H9 (cell line): ENCODE measurements around the gene SLC31A2. TPM values are rescaled to one million over a fixed set of nuclear protein-coding genes. Genes with fewer than 3 reads are reported as not detected.

Experiments used
- DNase-seq: peaks from one replicate; pipeline ENCODE4 v3.0.0-alpha.2; 2017
- H2AFZ ChIP-seq: one replicate; pipeline ENCODE4 v1.6.1; 2013; ENCODE audit warnings: mild to moderate bottlenecking, low read length, control low read depth, moderate library complexity
- H2AK5ac ChIP-seq: 2 replicates; pipeline ENCODE4 v1.6.1; 2013; ENCODE audit warnings: low read length, control low read depth, mixed read lengths; ENCODE audit not compliant: insufficient read length
- H2BK120ac ChIP-seq: one replicate; pipeline ENCODE4 v1.6.1; 2013; ENCODE audit warnings: low read depth, mild to moderate bottlenecking, low read length, control low read depth, inconsistent platforms; ENCODE audit not compliant: poor library complexity, severe bottlenecking
- H2BK12ac ChIP-seq: 2 replicates; pipeline ENCODE4 v1.6.1; 2013; ENCODE audit warnings: low read length, control low read depth, mixed read lengths, low read depth; ENCODE audit not compliant: insufficient read length
- H2BK15ac ChIP-seq: 2 replicates; pipeline ENCODE4 v1.6.1; 2013; ENCODE audit warnings: low read depth, low read length, control low read depth
- H2BK20ac ChIP-seq: one replicate; pipeline ENCODE4 v1.6.1; 2013; ENCODE audit warnings: low read depth, mild to moderate bottlenecking, low read length, control low read depth, inconsistent platforms; ENCODE audit not compliant: poor library complexity, severe bottlenecking
- H2BK5ac ChIP-seq: 2 replicates; pipeline ENCODE4 v1.6.1; 2013; ENCODE audit warnings: low read length, control low read depth, mixed read lengths; ENCODE audit not compliant: insufficient read length
- H3K14ac ChIP-seq: 2 replicates; pipeline ENCODE4 v1.6.1; 2013; ENCODE audit warnings: low read length, control low read depth; ENCODE audit not compliant: insufficient read depth
- H3K18ac ChIP-seq: 2 replicates; pipeline ENCODE4 v1.6.1; 2013; ENCODE audit warnings: low read depth, mild to moderate bottlenecking, mixed read lengths, low read length, control low read depth; ENCODE audit not compliant: insufficient read length
- H3K23ac ChIP-seq: 2 replicates; pipeline ENCODE4 v1.6.1; 2013; ENCODE audit warnings: low read length, control low read depth, mixed read lengths, low read depth; ENCODE audit not compliant: insufficient read length
- H3K23me2 ChIP-seq: 2 replicates; pipeline ENCODE4 v1.6.1; 2013; ENCODE audit warnings: low read depth, mild to moderate bottlenecking, mixed read lengths, low read length, control low read depth; ENCODE audit not compliant: insufficient read length, poor library complexity, severe bottlenecking
- H3K27ac ChIP-seq: 2 replicates; pipeline ENCODE4 v1.5.1; 2013; ENCODE audit warnings: low read length, control low read depth, mixed read lengths, low read depth; ENCODE audit not compliant: insufficient read length
- H3K27me3 ChIP-seq: 2 replicates; pipeline ENCODE4 v1.6.1; 2013; ENCODE audit warnings: low read length, control low read depth, inconsistent platforms; ENCODE audit not compliant: insufficient read depth
- H3K4ac ChIP-seq: 2 replicates; pipeline ENCODE4 v1.6.1; 2013; ENCODE audit warnings: low read depth, mild to moderate bottlenecking, control low read depth, inconsistent platforms, low read length, moderate library complexity
- H3K4me1 ChIP-seq: 2 replicates; pipeline ENCODE4 v1.6.1; 2013; ENCODE audit warnings: low read length, control low read depth, inconsistent platforms; ENCODE audit not compliant: insufficient read depth
- H3K4me2 ChIP-seq: 2 replicates; pipeline ENCODE4 v1.6.1; 2013; ENCODE audit warnings: low read length, control low read depth, mixed read lengths; ENCODE audit not compliant: insufficient read length, insufficient read depth
- H3K56ac ChIP-seq: 2 replicates; pipeline ENCODE4 v1.6.1; 2013; ENCODE audit warnings: low read depth, mild to moderate bottlenecking, mixed read lengths, low read length, control low read depth; ENCODE audit not compliant: insufficient read length
- H3K79me1 ChIP-seq: 2 replicates; pipeline ENCODE4 v1.6.1; 2013; ENCODE audit warnings: low read depth, mild to moderate bottlenecking, moderate library complexity, low read length, control low read depth, inconsistent platforms; ENCODE audit not compliant: insufficient read depth, poor library complexity, severe bottlenecking
- H3K79me2 ChIP-seq: 2 replicates; pipeline ENCODE4 v1.6.1; 2013; ENCODE audit warnings: low read length, control low read depth, inconsistent platforms; ENCODE audit not compliant: insufficient read depth
- H3K9ac ChIP-seq: 2 replicates; pipeline ENCODE4 v1.6.1; 2013; ENCODE audit warnings: low read length, control low read depth, mixed read lengths; ENCODE audit not compliant: insufficient read length; ENCODE audit errors: extremely low read depth
- H3K9me3 ChIP-seq: one replicate; pipeline ENCODE4 v1.6.1; 2013; ENCODE audit warnings: low read depth, low read length, inconsistent platforms; ENCODE audit not compliant: control insufficient read depth
- H3T11ph ChIP-seq: one replicate; pipeline ENCODE4 v1.6.1; 2013; ENCODE audit warnings: mild to moderate bottlenecking, low read length, control low read depth, inconsistent platforms
- H4K20me1 ChIP-seq: one replicate; pipeline ENCODE4 v1.6.1; 2013; ENCODE audit not compliant: control insufficient read depth, insufficient read length, insufficient read depth
- H4K5ac ChIP-seq: 2 replicates; pipeline ENCODE4 v1.6.1; 2013; ENCODE audit warnings: low read depth, mild to moderate bottlenecking, mixed read lengths, low read length, control low read depth; ENCODE audit not compliant: insufficient read length
- H4K8ac ChIP-seq: replicated peaks from 2 replicates; pipeline ENCODE4 v1.6.1; 2013; ENCODE audit warnings: low read length, control low read depth, mixed read lengths, low read depth; ENCODE audit not compliant: insufficient read length
- H4K91ac ChIP-seq: 2 replicates; pipeline ENCODE4 v1.6.1; 2013; ENCODE audit warnings: low read depth, mild to moderate bottlenecking, moderate library complexity, mixed read lengths, low read length, control low read depth; ENCODE audit not compliant: insufficient read length
- H3K27ac Mint-ChIP-seq, 3 experiments: 2 replicates in 2 of 3; 3 replicates in 1 of 3; pipeline ENCODE4 v1.8.0; 2020 to 2021; ENCODE audit warnings: mixed read lengths in 3 of 3, mild to moderate bottlenecking in 1 of 3, moderate library complexity in 1 of 3
- H3K27me3 Mint-ChIP-seq: 2 replicates; pipeline ENCODE4 v1.8.0; 2021; ENCODE audit warnings: low read depth, mild to moderate bottlenecking, moderate library complexity, mixed read lengths
- H3K36me3 Mint-ChIP-seq, 3 experiments: 2 replicates in 2 of 3; 3 replicates in 1 of 3; pipeline ENCODE4 v1.8.0; 2020 to 2021; ENCODE audit warnings: low read depth in 3 of 3, mixed read lengths in 3 of 3; ENCODE audit not compliant: insufficient read depth in 1 of 3
- H3K4me1 Mint-ChIP-seq, 2 experiments: 2 replicates each; pipeline ENCODE4 v1.8.0; 2020; ENCODE audit warnings: mixed read lengths in 2 of 2
- H3K4me3 Mint-ChIP-seq, 2 experiments: 2 replicates in 1 of 2; 3 replicates in 1 of 2; pipeline ENCODE4 v1.8.0; 2020 to 2021; ENCODE audit warnings: mild to moderate bottlenecking in 2 of 2, mixed read lengths in 2 of 2, moderate library complexity in 1 of 2
- H3K9me3 Mint-ChIP-seq, 2 experiments: 2 replicates in 1 of 2; 3 replicates in 1 of 2; pipeline ENCODE4 v1.8.0; 2020; ENCODE audit warnings: mild to moderate bottlenecking in 2 of 2, mixed read lengths in 2 of 2, moderate library complexity in 1 of 2
- CTCF ChIP-seq: fragments of 200-600 bp; sonication (generic); conservative IDR thresholded peaks from 3 replicates; pipeline ENCODE4 v1.8.0; 2021; ENCODE audit warnings: antibody characterized with exemption, mild to moderate bottlenecking
- WGBS: extraction: QIAGEN DNeasy Blood & Tissue Kit; methylation state at CpG from one replicate; pipeline ENCODE4 v1.1.7; 2013; ENCODE audit warnings: missing lambda C conversion rate, low lambda C conversion rate, mixed read lengths; ENCODE audit not compliant: insufficient read length; ENCODE audit errors: extremely low coverage; 5-methylcytosine and 5-hydroxymethylcytosine counted together
- total RNA-seq: library from RNA; stranded (reverse); gene quantifications from 2 replicates; pipeline ENCODE4 v1.2.1, GENCODE V29; 2021

Gene SLC31A2
- total RNA-seq, 1 experiment from 2014 or later = 1.0 TPM

- no peak overlapping the region for H3K4me2 ChIP-seq
Measured at GRCh38 chr9:113173341-113173740, 22.5 kb downstream of the SLC31A2 start.

More at GRCh38 chr9:113173341-113173740, 22.5 kb downstream of the SLC31A2 start:
- Mint-ChIP-seq H3K27me3 (no peaks in the 10 kb centered on the region), H3K9me3 (no peaks in the 10 kb centered on the region; a peak in 1 of 5 replicates), H3K4me3 (no peak overlapping the region), H3K4me1 (no peaks in the 10 kb centered on the region), H3K36me3 (peaks cover 38 to 76% (median 68%) of the 10 kb centered on the region in 3 experiments; a peak in 6 of 7 replicates), H3K27ac (no peak overlapping the region)
- no peak overlapping the region for H2BK20ac ChIP-seq
- no peak overlapping the region for H2BK120ac ChIP-seq
- no peak overlapping the region for H4K91ac ChIP-seq
- no peaks in the 10 kb centered on the region for H3K9me3 ChIP-seq
- TF ChIP-seq CTCF = no peak
- H2BK5ac ChIP-seq = no peak overlapping the region
- no peaks in the 10 kb centered on the region for H3K79me1 ChIP-seq
- no peak overlapping the region for H2AFZ ChIP-seq
- H4K20me1 ChIP-seq = no peaks in the 10 kb centered on the region
- no peak for DNase-seq
- WGBS = no CpG with 5 or more reads among the region's 3 CpGs
- no peak overlapping the region for H4K8ac ChIP-seq
- no peaks in the 10 kb centered on the region for H3K23me2 ChIP-seq
- H2BK12ac ChIP-seq = no peak overlapping the region
- no peak overlapping the region for H4K5ac ChIP-seq
- H3K79me2 ChIP-seq = no peaks in the 10 kb centered on the region
- H3K14ac ChIP-seq = no peak overlapping the region
- no peak overlapping the region; the same call in 1 of the 2 replicates for H2BK15ac ChIP-seq
- no peak overlapping the region for H3K18ac ChIP-seq
- H2AK5ac ChIP-seq = no peak overlapping the region
- H3K4ac ChIP-seq = no peak overlapping the region
- H3K4me1 ChIP-seq = no peaks in the 10 kb centered on the region
- no peak overlapping the region for H3K9ac ChIP-seq
- H3K23ac ChIP-seq = no peak overlapping the region
- no peak overlapping the region for H3T11ph ChIP-seq
- no peaks in the 10 kb centered on the region for H3K27me3 ChIP-seq
- no peak overlapping the region for H3K27ac ChIP-seq
- H3K56ac ChIP-seq = no peak overlapping the region
